IMR-90 (cell line): ENCODE measurements around the gene PRKCA. TPM values are rescaled to one million over a fixed set of nuclear protein-coding genes. Genes with fewer than 3 reads are reported as not detected.

Experiments
- ATAC-seq: fragments of 200-7000 bp; cut with Tn5 transposase; 2 replicates; pipeline ENCODE4 v1.9.1; 2020; ENCODE audit warnings: low read depth, mild to moderate bottlenecking, moderate library complexity
- BruUV-seq: library from RNA; stranded (reverse); fragments of 400-500 nt; replicated peaks from 2 replicates; lab custom pipeline; 2021; lab: Mats Ljungman, UMichigan
- CTCF ChIA-PET: fragments of 300-600 bp; formaldehyde crosslinking; extraction: SDS; loops from one replicate; lab custom pipeline; 2021; ENCODE audit warnings: antibody characterized with exemption; lab: Yijun Ruan, JAX
- POLR2A ChIA-PET: fragments of 300-600 bp; sonication (Branson Sonifier 250); formaldehyde crosslinking; loops from one replicate; lab custom pipeline; 2022; ENCODE audit warnings: antibody characterized with exemption; ENCODE audit not compliant: unreplicated experiment; lab: Charles Lee
- DNase-seq: peaks from one replicate; pipeline ENCODE4 v3.0.0; 2013
- H2AFZ ChIP-seq: replicated peaks from 2 replicates; pipeline ENCODE3; 2013; ENCODE audit warnings: low read length, mild to moderate bottlenecking; ENCODE audit not compliant: poor library complexity
- H2AK5ac ChIP-seq: 2 replicates; pipeline ENCODE4 v1.6.1; 2013; ENCODE audit warnings: low read depth, low read length, inconsistent platforms
- H2AK9ac ChIP-seq: replicated peaks from 2 replicates; pipeline ENCODE3; 2013; ENCODE audit warnings: mild to moderate bottlenecking, low read depth, low read length, moderate library complexity; ENCODE audit not compliant: poor library complexity
- H2BK120ac ChIP-seq: 2 replicates; pipeline ENCODE4 v1.6.1; 2013; ENCODE audit warnings: low read depth, low read length, inconsistent platforms
- H2BK15ac ChIP-seq: 3 replicates; pipeline ENCODE4 v1.6.1; 2013; ENCODE audit warnings: low read depth, low read length, inconsistent platforms
- H2BK20ac ChIP-seq: 2 replicates; pipeline ENCODE4 v1.6.1; 2013; ENCODE audit warnings: low read depth, mild to moderate bottlenecking, inconsistent platforms, low read length, moderate library complexity
- H2BK5ac ChIP-seq: 2 replicates; pipeline ENCODE4 v1.6.1; 2013; ENCODE audit warnings: mild to moderate bottlenecking, low read depth, low read length, inconsistent platforms; ENCODE audit not compliant: poor library complexity, severe bottlenecking
- H3K14ac ChIP-seq: replicated peaks from 2 replicates; pipeline ENCODE4 v1.6.1; 2013; ENCODE audit warnings: low read depth, low read length, inconsistent platforms
- H3K18ac ChIP-seq: 2 replicates; pipeline ENCODE4 v1.6.1; 2013; ENCODE audit warnings: low read depth, low read length, control low read depth
- H3K23ac ChIP-seq: 2 replicates; pipeline ENCODE4 v1.6.1; 2013; ENCODE audit warnings: low read depth, low read length, inconsistent platforms
- H3K27ac ChIP-seq: 2 replicates; pipeline ENCODE4 v1.5.1; 2013; ENCODE audit warnings: mild to moderate bottlenecking, control low read depth, low read length; ENCODE audit not compliant: insufficient read depth
- H3K27me3 ChIP-seq: 2 replicates; pipeline ENCODE4 v1.6.1; 2013; ENCODE audit warnings: low read length; ENCODE audit not compliant: control insufficient read depth, insufficient read depth
- H3K36me3 ChIP-seq: 2 replicates; pipeline ENCODE4 v1.6.1; 2013; ENCODE audit warnings: low read length, mixed read lengths; ENCODE audit not compliant: control insufficient read depth, insufficient read depth
- H3K4ac ChIP-seq: 2 replicates; pipeline ENCODE4 v1.6.1; 2013; ENCODE audit warnings: low read depth, low read length, inconsistent platforms
- H3K4me1 ChIP-seq: 2 replicates; pipeline ENCODE4 v1.6.1; 2013; ENCODE audit warnings: low read length, mixed read lengths; ENCODE audit not compliant: control insufficient read depth, insufficient read depth
- H3K4me2 ChIP-seq: 2 replicates; pipeline ENCODE4 v1.6.1; 2013; ENCODE audit warnings: low read depth, mild to moderate bottlenecking, control low read depth, low read length, moderate library complexity
- H3K4me3 ChIP-seq: 2 replicates; pipeline ENCODE4 v1.5.1; 2013; ENCODE audit warnings: low read depth, mild to moderate bottlenecking, control low read depth, low read length, moderate library complexity; ENCODE audit not compliant: insufficient read depth
- H3K56ac ChIP-seq: 2 replicates; pipeline ENCODE4 v1.6.1; 2013; ENCODE audit warnings: low read length, inconsistent platforms; ENCODE audit not compliant: insufficient read depth; ENCODE audit errors: extremely low read depth
- H3K79me1 ChIP-seq, 2 experiments: 2 replicates each; pipeline ENCODE4 v1.6.1; 2013; ENCODE audit warnings: low read length in 2 of 2, inconsistent platforms in 1 of 2, low read depth in 1 of 2
- H3K9ac ChIP-seq: 2 replicates; pipeline ENCODE4 v1.6.1; 2013; ENCODE audit warnings: low read depth, low read length, control low read depth
- H3K9me1 ChIP-seq: 2 replicates; pipeline ENCODE4 v1.6.1; 2013; ENCODE audit warnings: low read length, inconsistent platforms; ENCODE audit not compliant: insufficient read depth
- H3K9me3 ChIP-seq: 2 replicates; pipeline ENCODE4 v1.6.1; 2013; ENCODE audit warnings: low read length; ENCODE audit not compliant: control insufficient read depth, insufficient read depth
- H4K20me1 ChIP-seq: 2 replicates; pipeline ENCODE4 v1.6.1; 2013; ENCODE audit warnings: low read length, inconsistent platforms; ENCODE audit not compliant: insufficient read depth
- H4K5ac ChIP-seq: 2 replicates; pipeline ENCODE4 v1.6.1; 2013; ENCODE audit warnings: mild to moderate bottlenecking, low read depth, low read length, control low read depth
- H4K8ac ChIP-seq, 2 experiments: 2 replicates each; pipeline ENCODE4 v1.6.1; 2013; ENCODE audit warnings: low read depth in 2 of 2, low read length in 2 of 2, control low read depth in 1 of 2, inconsistent platforms in 1 of 2
- H4K91ac ChIP-seq: 2 replicates; pipeline ENCODE4 v1.6.1; 2013; ENCODE audit warnings: low read depth, low read length, inconsistent platforms; ENCODE audit not compliant: insufficient read depth
- BHLHE40 ChIP-seq: fragments of 150-350 bp; IDR thresholded peaks from 2 replicates; pipeline ENCODE4 v1.6.1; 2016; ENCODE audit warnings: mild to moderate bottlenecking, low read depth, low read length
- CEBPB ChIP-seq: IDR thresholded peaks from 2 replicates; pipeline ENCODE4 v1.6.1; 2012; ENCODE audit warnings: low read depth, low read length, improper control_type of control experiment
- CTCF ChIP-seq: conservative IDR thresholded peaks from 2 replicates; pipeline ENCODE4 v1.5.1; 2012; ENCODE audit warnings: mild to moderate bottlenecking, low read depth, low read length, improper control_type of control experiment
- FOS ChIP-seq: fragments of 150-350 bp; IDR thresholded peaks from 2 replicates; pipeline ENCODE4 v1.6.1; 2016; ENCODE audit warnings: low read depth, low read length
- MAFK ChIP-seq: IDR thresholded peaks from 2 replicates; pipeline ENCODE4 v1.6.1; 2012; ENCODE audit warnings: low read depth, low read length, improper control_type of control experiment
- NFE2L2 ChIP-seq: fragments of 150-350 bp; IDR thresholded peaks from 2 replicates; pipeline ENCODE4 v1.6.1; 2016; ENCODE audit warnings: low read depth, mild to moderate bottlenecking, low read length
- POLR2A ChIP-seq: IDR thresholded peaks from 2 replicates; pipeline ENCODE4 v1.6.1; 2012; ENCODE audit warnings: mild to moderate bottlenecking, low read depth, low read length
- RCOR1 ChIP-seq: IDR thresholded peaks from 2 replicates; pipeline ENCODE4 v1.6.1; 2012; ENCODE audit warnings: mild to moderate bottlenecking, low read length, improper control_type of control experiment; ENCODE audit not compliant: insufficient replicate concordance
- SMC3 ChIP-seq: fragments of 150-350 bp; IDR thresholded peaks from 2 replicates; pipeline ENCODE4 v1.6.1; 2016; ENCODE audit warnings: low read depth, mild to moderate bottlenecking, antibody characterized with exemption, low read length, moderate library complexity
- USF2 ChIP-seq: fragments of 150-350 bp; IDR thresholded peaks from 2 replicates; pipeline ENCODE4 v1.6.1; 2017; ENCODE audit warnings: mild to moderate bottlenecking, antibody characterized with exemption, low read length, low read depth
- WGBS, 2 experiments: methylation state at CpG; one replicate each; pipeline versions ENCODE4 v1.1.5 to v1.1.7; 2013; ENCODE audit warnings: missing lambda C conversion rate in 2 of 2; ENCODE audit not compliant: insufficient read length in 1 of 2; ENCODE audit errors: extremely low coverage in 2 of 2; 5-methylcytosine and 5-hydroxymethylcytosine counted together
- dilution Hi-C: fragments of 300-500 bp; cut with HindIII; formaldehyde crosslinking; loops from one replicate; pipeline ENCODE4 v1.14.3; 2018; ENCODE audit warnings: low sequenced_read_pairs; ENCODE audit not compliant: unreplicated experiment
- in situ Hi-C: fragments of 300-500 bp; cut with MboI; formaldehyde crosslinking; loops from 3 replicates; pipeline ENCODE4 v1.14.3; 2019; ENCODE audit warnings: low sequenced_read_pairs, inconsistent platforms, mixed read lengths
- intact Hi-C: fragments of 100-400 bp; cut with micrococcal nuclease; formaldehyde crosslinking; loops from 2 replicates; pipeline ENCODE4 v1.10.0; 2022
- polyA plus RNA-seq, 3 experiments: library from polyadenylated mRNA; depleted of rRNA; stranded (reverse); fragments of >200 nt; gene quantifications; 2 replicates each; pipeline ENCODE4 v1.2.3, GENCODE V29; 2012; ENCODE audit warnings: low replicate concordance in 1 of 3
- total RNA-seq: library from RNA; depleted of rRNA; stranded (reverse); fragments of >200 nt; gene quantifications from 2 replicates; pipeline ENCODE4 v1.2.3, GENCODE V29; 2012
- TF ChIP-seq, protein P1 (sequence below): fragments of 150-350 bp; IDR thresholded peaks from 2 replicates; pipeline ENCODE4 v1.6.1; 2016; ENCODE audit warnings: low read depth, mild to moderate bottlenecking, low read length, moderate library complexity, borderline replicate concordance

Gene PRKCA
- total and polyA plus RNA-seq, 2 of the 4 experiments (the other 2 are of a cell fraction): 31.0 to 46.0 TPM

DNA sequence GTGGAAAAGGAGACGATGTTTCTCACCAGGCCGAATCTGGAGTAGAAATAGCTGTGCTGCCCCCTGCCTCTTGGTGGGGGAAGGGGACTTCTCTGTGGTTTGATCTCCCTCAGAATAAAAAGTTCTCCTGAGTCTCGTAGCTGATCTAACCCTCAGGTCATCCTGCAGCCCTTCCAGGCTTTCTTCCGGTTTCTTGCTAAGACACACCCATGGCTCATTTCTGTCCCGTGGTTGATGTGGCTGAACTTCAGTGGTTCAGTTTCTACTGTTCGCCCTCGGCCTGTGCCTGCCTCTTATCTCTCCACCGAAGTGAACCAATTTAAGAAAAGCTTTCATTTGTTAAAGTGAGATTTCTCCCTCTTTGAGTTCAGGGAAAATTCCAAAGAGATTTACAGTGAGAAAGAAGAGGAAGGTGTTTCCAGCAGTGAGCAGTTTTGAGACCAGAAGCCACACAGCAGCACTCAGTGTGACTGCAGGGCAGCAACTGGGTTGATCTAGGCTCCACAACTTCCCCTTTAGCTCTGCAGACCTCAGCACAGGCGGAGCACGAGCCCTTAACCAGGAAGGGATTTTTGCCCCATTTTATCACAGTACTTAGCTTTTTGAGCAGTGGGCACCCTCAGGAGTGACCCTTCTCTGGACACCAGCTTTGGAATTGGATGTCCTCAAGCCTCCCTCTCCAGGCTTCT is 497.6 kb downstream of the PRKCA start:
- no peak for DNase-seq
- Histone ChIP-seq H2AFZ (no peak overlapping the region), H4K20me1 (no peaks in the 10 kb centered on the region), H3K27ac (no peak overlapping the region), H3K4ac (no peak overlapping the region), H4K8ac (no peak overlapping the region), H3K56ac (no peak overlapping the region), H3K23ac (no peak overlapping the region), H2AK5ac (no peak overlapping the region), H4K91ac (no peak overlapping the region), H3K36me3 (peaks cover 44% of the 10 kb centered on the region), H3K18ac (no peak overlapping the region), H3K14ac (no peak overlapping the region), H3K27me3 (no peaks in the 10 kb centered on the region), H2BK120ac (no peak overlapping the region), H2BK5ac (no peak overlapping the region), H4K5ac (no peak overlapping the region), H3K9me3 (no peaks in the 10 kb centered on the region), H3K9me1 (no peaks in the 10 kb centered on the region), H2AK9ac (no peak overlapping the region), H3K4me2 (no peak overlapping the region), H3K4me1 (no peaks in the 10 kb centered on the region), H3K4me3 (no peak overlapping the region), H3K79me1 (peaks cover 0 to 3% of the 10 kb centered on the region in 2 experiments; a peak in 1 of 4 replicates), H2BK15ac (no peak overlapping the region), H3K9ac (no peak overlapping the region), H2BK20ac (no peak overlapping the region)
- intact Hi-C loops: no loop called here
- WGBS, 2 experiments: 96% methylated on average over 5 of the region's 10 CpGs; no CpG with 5 or more reads in 1 of the 2 experiments
- ChIA-PET POLR2A (interaction anchor here (0.6 kb wide), 1 partner anchor 29 kb away, joined by 3 read pairs; no protein-coding TSS in a partner anchor), CTCF (interaction anchor here (0.7 kb wide), 1 partner anchor 72 kb away, joined by 4 read pairs; no protein-coding TSS in a partner anchor)
- ATAC-seq: no peak
- in situ Hi-C loops: no loop called here
- dilution Hi-C loops: no loop called here
- TF ChIP-seq FOS: no peak
- TF ChIP-seq USF2: no peak
- no peak for TF ChIP-seq MAFK
- TF ChIP-seq, protein P1, sequence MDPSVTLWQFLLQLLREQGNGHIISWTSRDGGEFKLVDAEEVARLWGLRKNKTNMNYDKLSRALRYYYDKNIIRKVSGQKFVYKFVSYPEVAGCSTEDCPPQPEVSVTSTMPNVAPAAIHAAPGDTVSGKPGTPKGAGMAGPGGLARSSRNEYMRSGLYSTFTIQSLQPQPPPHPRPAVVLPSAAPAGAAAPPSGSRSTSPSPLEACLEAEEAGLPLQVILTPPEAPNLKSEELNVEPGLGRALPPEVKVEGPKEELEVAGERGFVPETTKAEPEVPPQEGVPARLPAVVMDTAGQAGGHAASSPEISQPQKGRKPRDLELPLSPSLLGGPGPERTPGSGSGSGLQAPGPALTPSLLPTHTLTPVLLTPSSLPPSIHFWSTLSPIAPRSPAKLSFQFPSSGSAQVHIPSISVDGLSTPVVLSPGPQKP: no peak
- no peak for TF ChIP-seq RCOR1
- TF ChIP-seq CTCF: no peak
- TF ChIP-seq CEBPB: no peak
- TF ChIP-seq SMC3: no peak
- no peak for TF ChIP-seq BHLHE40
- TF ChIP-seq POLR2A: no peak
- no peak for TF ChIP-seq NFE2L2
- BruUV-seq: no TSS peak
